22Rv1 (cell line): Measurements from ENCODE around the gene SDF2L1.
"Not testable (repeated sequence)": the region's sequence is repeated elsewhere in the genome, so short reads cannot be mapped to it uniquely, and the experiment has no call there.

Source experiments
- H3K27ac ChIP-seq: fragments of 450-650 bp; 2 replicates; pipeline ENCODE4 v1.5.1; 2017
- CTCF ChIP-seq: fragments of 450-650 bp; IDR thresholded peaks from 2 replicates; pipeline ENCODE4 v1.5.1; 2017; ENCODE audit warnings: mild to moderate bottlenecking
- ZFX ChIP-seq: fragments of 450-650 bp; IDR thresholded peaks from 2 replicates; pipeline ENCODE4 v1.6.1; 2017; ENCODE audit warnings: antibody characterized with exemption, borderline replicate concordance

The SDF2L1 gene

DNA sequence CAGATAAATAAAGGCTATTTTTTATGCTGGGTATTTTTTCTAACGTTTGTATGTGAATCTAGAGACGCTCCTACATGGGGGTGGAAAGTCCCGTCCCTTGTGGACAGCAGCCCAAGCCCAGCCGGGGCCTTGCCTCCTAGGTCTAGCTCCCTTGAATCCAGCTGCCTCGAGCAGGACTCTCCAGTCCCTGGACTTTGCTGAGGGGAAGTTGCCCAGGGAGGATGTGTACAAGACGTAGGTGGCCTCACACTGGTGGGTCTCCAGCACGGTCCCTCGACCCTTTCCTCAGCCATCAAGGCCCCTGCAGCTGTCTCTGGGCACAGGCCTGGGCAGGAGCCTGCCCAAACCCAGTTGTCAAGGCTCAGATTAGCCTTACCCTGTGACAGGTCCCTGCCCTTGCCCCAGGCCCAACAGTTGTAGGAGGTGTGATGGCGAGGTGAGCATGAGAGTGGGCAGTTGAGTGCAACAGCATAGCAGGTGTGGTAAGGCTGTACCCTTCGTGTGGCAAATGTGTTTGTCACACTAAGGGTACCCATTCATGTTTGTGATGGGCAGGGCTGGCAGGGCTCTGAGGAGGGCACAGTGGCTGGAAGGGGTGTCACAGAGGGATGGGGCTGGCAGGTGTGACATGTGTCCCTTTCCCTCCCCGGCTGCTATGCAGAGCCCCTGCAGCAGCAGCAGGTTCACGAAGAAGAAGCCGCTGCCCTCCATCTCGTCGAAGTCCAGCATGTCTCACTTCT lies 6.2 kb upstream of the SDF2L1 start:
- no peak overlapping the region for H3K27ac ChIP-seq
- TF ChIP-seq ZFX = no peak
- TF ChIP-seq CTCF = no peak

DNA sequence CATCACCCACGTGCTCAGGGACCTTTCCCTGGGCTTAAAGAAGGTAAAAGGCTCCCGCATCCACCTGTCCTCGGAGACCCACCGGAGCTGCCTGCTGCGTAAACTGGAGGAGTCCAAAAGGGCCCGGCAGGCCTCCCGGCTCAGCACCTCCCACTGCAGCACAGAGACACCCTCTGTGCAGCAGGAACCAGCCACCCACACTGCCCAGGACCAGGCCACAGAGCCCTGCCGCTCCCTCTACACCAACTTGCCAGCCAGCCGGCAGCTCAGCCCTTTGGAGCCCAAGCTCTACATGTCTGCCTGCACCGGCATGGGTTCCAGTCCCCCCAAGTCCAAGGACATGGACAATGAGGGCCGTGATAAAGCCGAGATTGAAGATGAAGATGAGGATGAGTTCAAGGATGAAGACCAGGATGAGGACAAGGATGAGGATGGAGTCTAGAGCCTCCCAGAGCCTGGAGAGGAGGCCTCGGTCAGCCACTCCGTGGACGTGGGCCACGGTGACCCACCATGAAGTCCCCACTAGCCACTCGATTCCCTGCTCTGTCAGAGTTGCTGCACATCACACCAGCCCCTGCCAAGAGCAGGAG lies 5.4 kb upstream of the SDF2L1 start:
- no peak for TF ChIP-seq CTCF
- TF ChIP-seq ZFX = no peak

DNA sequence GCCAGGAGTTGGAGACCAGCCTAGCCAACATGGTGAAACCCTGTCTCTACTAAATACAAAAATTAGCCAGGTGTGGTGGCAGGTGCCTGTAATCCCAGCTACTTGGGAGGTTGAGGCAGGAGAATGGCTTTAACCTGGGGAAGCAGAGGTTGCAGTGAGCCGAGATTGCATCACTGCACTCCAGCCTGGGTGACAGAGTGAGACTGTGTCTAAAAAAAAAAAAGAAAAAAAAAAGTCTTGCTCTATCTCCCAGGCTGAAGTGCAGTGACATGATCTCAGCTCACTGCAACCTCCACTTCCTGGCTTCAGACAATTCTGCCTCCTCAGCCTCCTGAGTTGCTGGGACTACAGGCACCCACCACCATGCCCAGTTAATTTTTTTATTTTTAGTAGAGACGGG lies 4.7 kb upstream of the SDF2L1 start:
- not testable (repeated sequence) for H3K27ac ChIP-seq

More for the DNA sequence above, 5.4 kb upstream of the SDF2L1 start:
- H3K27ac ChIP-seq = no peak overlapping the region

DNA sequence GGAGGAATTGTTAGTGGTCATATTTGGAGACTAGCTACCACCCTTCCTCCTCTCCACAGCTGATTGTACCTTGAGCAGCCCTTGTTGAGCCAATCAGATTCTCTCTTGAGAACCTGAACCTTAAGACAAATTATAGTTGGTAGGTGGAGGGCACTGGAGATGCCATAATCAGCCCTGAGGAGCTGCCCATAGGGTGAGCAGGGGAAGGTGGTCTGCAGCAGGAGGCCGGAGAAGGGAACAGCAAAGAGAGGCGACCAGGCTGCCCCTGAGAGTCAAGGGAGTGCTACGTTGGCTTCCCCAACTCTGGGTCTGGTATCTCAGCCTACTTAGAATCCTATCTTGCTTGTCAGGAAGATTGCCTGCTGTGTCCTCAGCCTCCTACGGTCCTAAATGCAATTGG lies 2.7 kb upstream of the SDF2L1 start:
- TF ChIP-seq CTCF = no peak
- TF ChIP-seq ZFX = no peak
- H3K27ac ChIP-seq = no peak overlapping the region

DNA sequence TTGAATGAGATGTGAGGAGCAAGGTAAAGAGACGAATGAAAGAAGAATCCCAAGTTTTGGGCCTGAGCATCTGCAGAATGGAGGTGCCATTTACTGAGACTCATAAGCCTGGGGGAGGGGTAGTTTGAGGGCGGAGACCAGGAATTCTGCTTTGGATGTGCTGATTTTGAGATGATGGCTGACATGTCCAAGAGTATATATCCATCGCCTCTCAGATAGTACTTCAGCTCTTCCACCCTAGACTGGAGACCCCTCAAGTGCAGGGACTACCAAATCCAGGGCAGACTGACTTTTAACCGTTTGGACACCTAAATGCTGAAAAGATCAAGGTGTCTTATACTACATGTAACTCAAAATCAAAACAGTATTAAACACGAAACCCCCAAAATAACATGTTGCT lies 1.3 kb upstream of the SDF2L1 start:
- H3K27ac ChIP-seq = peak overlapping the region; percentile 81; the same call in 1 of the 2 replicates
- TF ChIP-seq ZFX (no peak), CTCF (no peak)

DNA sequence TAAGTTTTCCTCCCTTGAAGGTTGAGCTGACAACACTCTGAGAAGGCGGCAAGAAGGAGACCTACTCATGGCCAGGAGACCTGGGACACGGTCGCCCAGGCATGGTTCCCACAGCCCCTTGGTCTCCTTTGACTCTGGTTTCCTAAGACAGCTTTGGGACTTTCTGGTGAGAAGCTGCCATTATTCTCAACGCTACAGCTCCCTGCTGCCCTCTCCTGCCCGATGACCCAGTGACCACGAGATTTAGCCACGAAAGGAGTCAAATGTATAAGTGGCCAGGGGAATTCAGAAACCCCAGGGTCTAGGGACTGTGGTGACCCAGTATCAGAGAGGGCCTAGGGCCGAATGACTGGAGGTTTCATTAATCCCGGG lies 699 bp upstream of the SDF2L1 start:
- peak overlapping the region; percentile 81 for H3K27ac ChIP-seq
- peak; percentile 83 for TF ChIP-seq CTCF
- no peak for TF ChIP-seq ZFX

GRCh38 chr22:21642584-21643448 lies 714 bp downstream of the SDF2L1 start:
- no peak for TF ChIP-seq ZFX
- peak; percentile 72 for TF ChIP-seq CTCF
- H3K27ac ChIP-seq = peak overlapping the region; percentile 81
